ENCODE measurements around the gene BAK1.
"Not testable (repeated sequence)": the region's sequence is repeated elsewhere in the genome, so short reads cannot be mapped to it uniquely, and the experiment has no call there.

- not testable (repeated sequence) for TF ChIP-seq CTCF (IDR thresholded peaks at IDR 0.05; ENCODE audit: insufficient read depth, low read length); POLR2AphosphoS5 (IDR thresholded peaks at IDR 0.05; ENCODE audit: low read depth)
Measured at GRCh38 chr6:33532431-33532830, 47.6 kb downstream of the BAK1 start.

Measured in HL-60 (cell line).